Measurements from ENCODE around the gene HYAL2. TPM values are rescaled to one million over a fixed set of nuclear protein-coding genes. Genes with fewer than 3 reads are reported as not detected.

The HYAL2 gene
- total and polyA plus RNA-seq, 9 of the 15 experiments (the other 6 are each of a cell fraction or from before 2014, with no cell fraction given), result 0.36 to 22.7 (median 11.4) TPM; not detected in 1

GRCh38 chr3:50299638-50299928 lies 23.0 kb downstream of the HYAL2 start:
- Histone ChIP-seq H3K4me3 (peak overlapping the region; percentile 83), H3K36me3 (ENCODE audit: control insufficient read depth, insufficient read depth, low read length) (peaks cover 19% of the 10 kb centered on the region; the same call in 2 of the 3 replicates), H3K9me1 (ENCODE audit: control insufficient read depth, insufficient read depth, low read length) (no peaks in the 10 kb centered on the region), H3K9ac (ENCODE audit: insufficient read depth in 1 of 2, low read depth in 2 of 2, low read length in 2 of 2) (peak overlapping the region; percentile 87 to 94; a peak in 3 of 4 replicates), H2AFZ (ENCODE audit: low read depth, low read length) (peak overlapping the region; percentile 74), H3K27ac (ENCODE audit: extremely low read depth, low read depth, low read length) (peak overlapping the region; percentile 99), H3K79me2 (ENCODE audit: control insufficient read depth, insufficient read depth, low read length) (peaks cover 49% of the 10 kb centered on the region), H4K20me1 (replicated peaks; ENCODE audit: control insufficient read depth, insufficient read depth, low read length) (no peaks in the 10 kb centered on the region), H3K9me3 (replicated peaks; ENCODE audit: control insufficient read depth, insufficient read depth, low read depth, low read length) (no peaks in the 10 kb centered on the region), H3K4me1 (replicated peaks in 1 of 2; ENCODE audit: control insufficient read depth in 2 of 2, insufficient read depth in 2 of 2, low read length in 2 of 2) (peaks cover 24 to 71% of the 10 kb centered on the region in 2 experiments; a peak in 4 of 5 replicates), H3K27me3 (ENCODE audit: control insufficient read depth in 2 of 2, insufficient read depth in 2 of 2, low read length in 2 of 2) (no peaks in the 10 kb centered on the region), H3K4me2 (ENCODE audit: insufficient read depth, low read length) (peak overlapping the region; percentile 94)
- ATAC-seq (peak; percentile 86), FAIRE-seq (no peak), DNase-seq (ENCODE audit: extremely low read depth in 1 of 4, low spot score in 3 of 4) (no peak)
- 0% methylated on average over 6 of the region's 12 CpGs for WGBS (ENCODE audit: insufficient coverage, low coverage, missing lambda C conversion rate)
- in situ Hi-C loops (cut with MboI), result no loop called here
- CTCF ChIA-PET (ENCODE audit: low intra/inter-chr PET ratio), result no interaction called here
- BruUV-seq (replicated peaks), result no TSS peak
- intact Hi-C loops (cut with micrococcal nuclease), result loop anchor here (2.0 kb wide), 1 partner anchor 29 kb away; the partner anchor contains the start of gene TUSC2
- POLR2A ChIA-PET, result interaction anchor here (0.5 to 1.5 kb wide), 9 partner anchors 12 to 53 kb away, joined by 3 to 8 read pairs (median 3); partner anchors contain the start of gene TUSC2
- TF ChIP-seq FOXP1 (CRISPR knock-in tag; IDR thresholded peaks at IDR 0.05) (no peak), MXI1 (IDR thresholded peaks at IDR 0.05; ENCODE audit: low read depth, low read length) (no peak), MED1 (CRISPR knock-in tag; IDR thresholded peaks at IDR 0.05; ENCODE audit: borderline replicate concordance) (no peak), COPS2 (conservative IDR thresholded peaks at IDR 0.05) (no peak), RB1 (IDR thresholded peaks at IDR 0.05; ENCODE audit: low read depth) (no peak), VEZF1 (CRISPR knock-in tag; IDR thresholded peaks at IDR 0.05) (no peak), ZNF561 (CRISPR knock-in tag; conservative IDR thresholded peaks at IDR 0.05) (no peak), AFF1 (IDR thresholded peaks at IDR 0.05; ENCODE audit: low read depth in 1 of 2, partially characterized antibody in 2 of 2) (no peak), ZC3H8 (IDR thresholded peaks at IDR 0.05) (no peak), C11orf30 (IDR thresholded peaks at IDR 0.05; ENCODE audit: low read depth) (no peak), ATF1 (CRISPR knock-in tag; IDR thresholded peaks at IDR 0.05) (no peak), ATF1 (tag; IDR thresholded peaks at IDR 0.05) (peak; percentile 76), THAP7 (CRISPR knock-in tag; IDR thresholded peaks at IDR 0.05) (no peak), ZBTB49 (CRISPR knock-in tag; IDR thresholded peaks at IDR 0.05; ENCODE audit: borderline replicate concordance) (no peak), ZNF75A (CRISPR knock-in tag; IDR thresholded peaks at IDR 0.05) (no peak), LEF1 (IDR thresholded peaks at IDR 0.05) (no peak)
